Stimulated activated CD4-positive, alpha-beta T cell treated with anti-CD3 and anti-CD28 coated beads, Interleukin-2, amount 100 ng/mL, for 24 hours (primary cell): ENCODE data around the gene LTB4R2.

Source experiments
- DNase-seq, 2 donors: peaks; one replicate each; pipeline ENCODE4 v3.0.0-alpha.2; 2020

Gene LTB4R2

GRCh38 chr14:24299255-24300191 is 10.4 kb upstream of the LTB4R2 start, which contains the start of the genes DHRS1 and NOP9:
DHRS1 (minus strand) TSS chr14:24299780; CDS start chr14:24299106, 674 bp downstream.
NOP9 (plus strand) TSS chr14:24299850; CDS start chr14:24299955, 105 bp downstream.
- DNase-seq = peak; percentile 93 to 95

DNA sequence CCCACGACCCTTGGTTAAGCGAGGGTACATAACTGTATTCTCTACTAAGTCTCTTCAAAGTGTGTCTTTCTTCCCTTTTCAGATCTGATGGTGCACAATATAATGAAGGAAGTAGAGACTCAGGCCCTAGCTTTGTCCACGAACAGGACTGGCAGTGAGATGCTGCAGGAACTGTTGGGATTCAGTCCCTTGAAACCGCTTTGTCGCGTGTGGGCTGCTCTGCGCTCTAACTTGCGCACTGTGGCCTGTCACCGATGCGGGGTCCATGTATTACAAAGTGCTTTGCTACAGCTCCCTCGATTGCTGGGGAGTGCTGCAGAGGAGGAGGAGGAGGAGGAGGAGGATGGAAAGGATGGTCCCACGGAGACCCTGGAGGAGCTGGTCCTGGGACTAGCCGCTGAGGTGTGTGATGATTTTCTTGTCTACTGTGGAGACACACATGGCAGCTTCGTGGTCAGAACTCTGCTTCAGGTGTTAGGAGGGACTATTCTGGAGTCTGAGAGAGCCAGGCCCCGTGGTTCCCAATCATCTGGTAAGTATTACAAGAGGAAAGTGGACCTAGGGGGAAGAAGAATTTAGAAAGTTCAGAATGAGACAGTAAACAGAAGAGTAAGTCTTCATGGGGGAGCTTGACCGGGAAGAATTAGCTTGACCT is 9.5 kb upstream of the LTB4R2 start:
- DNase-seq = no peak

DNA sequence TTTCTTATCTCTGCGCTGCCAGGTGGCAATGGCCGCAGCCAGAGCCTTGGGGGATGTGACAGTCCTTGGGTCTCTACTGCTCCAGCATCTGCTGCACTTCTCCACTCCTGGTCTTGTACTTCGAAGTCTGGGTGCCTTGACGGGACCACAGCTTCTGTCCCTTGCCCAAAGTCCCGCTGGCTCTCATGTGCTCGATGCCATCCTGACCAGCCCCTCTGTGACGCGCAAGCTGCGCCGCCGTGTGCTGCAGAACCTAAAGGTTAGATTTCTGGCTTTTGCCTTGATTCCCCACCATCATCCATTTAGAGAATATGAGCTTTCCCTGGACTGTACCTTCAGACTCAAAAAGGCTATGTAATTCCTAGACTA is 5.9 kb upstream of the LTB4R2 start:
- no peak for DNase-seq

- no peak for DNase-seq
These were observed 2.8 kb upstream of the LTB4R2 start for GRCh38 chr14:24307156-24307574.

DNA sequence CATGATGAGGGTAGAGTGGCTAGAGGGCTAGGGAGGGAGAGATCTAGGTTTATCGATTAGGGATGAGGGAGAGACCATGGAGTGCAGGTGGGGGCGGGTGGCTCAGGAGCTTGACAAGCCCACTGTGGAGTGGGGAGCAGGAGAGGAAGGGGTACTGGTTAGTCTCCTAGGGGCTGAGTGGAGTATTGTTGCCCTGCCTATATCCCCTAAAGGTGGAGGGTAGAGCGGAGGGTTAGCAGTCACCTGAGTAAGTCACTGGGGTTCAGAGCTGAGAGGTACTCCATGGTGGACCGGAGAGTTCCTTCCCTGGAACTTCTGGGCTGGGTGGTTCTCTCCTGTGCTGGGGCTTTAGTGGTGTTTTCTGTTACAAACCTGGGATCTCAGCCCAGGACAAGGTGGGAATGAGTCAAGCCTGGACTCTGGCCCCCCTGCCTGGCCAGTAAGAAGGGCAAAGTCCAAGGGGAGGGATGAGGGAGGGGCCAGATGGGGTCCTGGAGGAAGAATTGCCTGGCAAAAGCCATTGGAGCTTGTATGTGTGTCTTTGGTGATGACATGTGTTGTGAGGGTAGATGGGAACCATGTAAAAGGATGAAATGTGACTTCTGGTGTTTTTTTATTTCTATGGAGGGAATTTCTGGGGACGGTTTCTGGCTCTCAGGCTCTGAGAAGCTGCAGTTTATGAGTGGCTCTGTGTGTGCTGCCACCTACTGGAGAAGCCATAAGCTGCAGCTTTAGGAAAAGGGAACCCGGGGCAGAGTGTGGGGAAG is 2.2 kb upstream of the LTB4R2 start, which contains the start of gene CIDEB:
CIDEB (minus strand) TSS at position 403 of the 767 bp plus-strand sequence; CDS start at position 284, 119 bp downstream.
- peak; percentile 68 to 70 for DNase-seq

- no peak for DNase-seq
These were observed 1.4 kb upstream of the LTB4R2 start for GRCh38 chr14:24308342-24309124.

DNA sequence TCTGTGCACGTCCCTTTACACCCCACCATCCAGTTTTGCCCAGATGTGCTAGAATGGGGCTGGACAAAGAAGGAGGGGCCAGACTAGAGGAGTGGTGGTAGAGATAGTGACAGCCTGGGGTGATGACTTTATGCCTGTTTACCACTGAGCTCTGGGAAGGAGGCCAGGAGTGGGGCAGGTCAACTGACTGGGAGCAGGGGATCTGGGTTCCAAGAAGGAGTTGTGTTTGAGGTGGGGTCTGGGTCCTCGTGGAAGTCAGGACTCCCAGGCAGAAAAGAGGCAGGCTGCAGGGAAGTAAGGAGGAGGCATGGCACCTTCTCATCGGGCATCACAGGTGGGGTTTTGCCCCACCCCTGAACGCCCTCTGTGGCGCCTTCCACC is 315 bp downstream of the LTB4R2 start:
- no peak for DNase-seq

- peak; percentile 65 to 66 for DNase-seq
These were observed 985 bp downstream of the LTB4R2 start, which contains the start of gene LTB4R for GRCh38 chr14:24310646-24311604. LTB4R (plus strand) TSS chr14:24311502; CDS start chr14:24315652, 4,150 bp downstream.

- DNase-seq = no peak
These were observed 2.1 kb downstream of the LTB4R2 start for GRCh38 chr14:24311837-24312615.

DNA sequence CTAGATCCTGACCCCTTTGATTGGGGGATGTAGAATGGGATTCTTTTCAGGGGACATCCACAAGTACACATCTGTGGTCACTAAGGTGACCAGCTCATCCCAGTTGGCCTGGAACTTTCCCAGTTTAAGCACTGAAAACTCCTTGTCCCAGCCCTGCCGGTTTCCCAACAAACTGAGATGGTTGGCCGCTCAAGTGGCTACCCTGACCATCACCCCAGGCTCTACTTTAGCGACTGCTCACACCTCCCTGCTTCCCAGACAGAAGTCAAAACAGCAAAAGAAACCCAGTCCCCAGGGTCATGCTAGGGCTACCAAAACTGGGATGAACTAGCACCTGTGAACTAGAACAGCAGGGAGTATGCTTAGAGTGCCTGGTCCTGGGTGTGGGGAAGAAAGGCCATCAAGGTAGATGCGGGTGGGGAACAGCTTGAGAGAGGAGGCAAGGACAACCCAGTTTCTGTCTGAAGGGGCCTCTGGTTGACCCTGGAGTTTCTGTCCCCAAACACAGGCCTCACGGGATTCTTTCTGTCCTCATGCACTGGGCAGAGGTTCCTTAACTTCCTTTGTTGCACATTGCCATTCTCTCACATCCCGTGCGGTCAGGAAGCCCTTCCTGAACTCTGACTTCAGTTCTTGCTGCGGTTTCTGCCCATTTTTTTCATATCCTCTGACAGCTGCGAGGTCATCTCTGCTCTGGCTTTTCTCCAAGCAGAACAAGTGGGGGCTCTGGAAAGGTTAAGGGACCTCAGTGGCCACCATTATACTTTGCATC is 3.0 kb downstream of the LTB4R2 start:
- no peak for DNase-seq

- no peak for DNase-seq
These were observed 4.0 kb downstream of the LTB4R2 start for GRCh38 chr14:24313913-24314312.

DNA sequence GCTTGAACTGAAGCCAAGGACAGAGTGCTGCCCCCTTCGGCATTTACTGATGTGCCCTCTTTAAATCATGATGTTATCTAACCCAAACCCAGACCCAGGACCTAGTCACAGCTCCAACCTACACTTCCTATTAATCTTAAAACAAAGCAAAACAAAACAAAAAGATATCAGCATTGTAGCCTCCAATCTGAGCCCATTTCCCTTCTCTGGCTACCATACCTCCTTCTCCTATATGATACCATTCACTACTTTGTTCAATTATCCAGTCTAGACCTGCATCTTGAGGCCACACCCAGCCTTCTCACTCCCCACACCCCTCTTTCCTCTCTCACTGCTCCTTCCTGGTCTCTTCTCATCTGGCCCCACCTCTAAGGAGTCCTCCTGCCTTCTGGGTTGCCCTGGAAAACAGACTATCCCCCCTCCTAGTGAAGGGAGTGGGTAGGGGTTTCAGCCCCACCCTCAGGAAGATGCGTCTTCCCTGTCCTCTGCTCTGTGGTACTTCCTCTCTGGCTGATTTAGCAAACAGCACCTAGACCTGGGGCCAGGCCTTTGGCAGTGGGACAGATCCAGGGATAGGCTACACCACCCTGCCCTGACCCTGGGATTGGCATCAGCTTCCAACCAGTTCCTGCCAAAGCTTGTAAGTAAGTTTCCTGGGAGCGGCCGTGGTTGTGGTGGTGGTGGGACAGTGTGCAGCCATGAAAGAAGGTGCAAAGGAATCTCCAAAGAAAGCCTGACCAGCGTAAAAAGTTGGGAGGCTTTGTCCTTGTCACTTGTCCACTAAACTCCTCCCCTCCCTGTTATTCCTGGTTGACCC is 4.6 kb downstream of the LTB4R2 start:
- no peak for DNase-seq

DNA sequence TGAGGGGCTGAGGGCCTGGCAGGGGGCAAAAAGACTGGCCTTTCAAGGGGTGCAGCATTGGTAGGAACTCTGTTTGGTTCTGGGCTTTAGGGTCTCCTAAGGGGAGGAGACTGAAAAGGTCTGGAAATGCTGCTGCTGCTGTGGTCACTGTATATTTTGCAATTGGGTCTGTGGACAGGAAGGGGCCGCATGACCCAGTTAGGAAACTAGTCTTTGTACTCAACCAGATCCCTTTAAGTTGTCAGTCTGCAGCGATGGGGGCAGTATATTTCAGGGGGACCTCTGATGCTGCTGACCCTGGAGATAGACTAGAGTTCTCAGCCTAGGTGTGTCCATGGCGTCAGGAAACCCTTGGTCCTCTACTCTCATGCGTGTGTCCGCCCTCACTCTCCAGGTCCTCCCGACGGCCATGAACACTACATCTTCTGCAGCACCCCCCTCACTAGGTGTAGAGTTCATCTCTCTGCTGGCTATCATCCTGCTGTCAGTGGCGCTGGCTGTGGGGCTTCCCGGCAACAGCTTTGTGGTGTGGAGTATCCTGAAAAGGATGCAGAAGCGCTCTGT is 5.4 kb downstream of the LTB4R2 start:
- no peak for DNase-seq

DNA sequence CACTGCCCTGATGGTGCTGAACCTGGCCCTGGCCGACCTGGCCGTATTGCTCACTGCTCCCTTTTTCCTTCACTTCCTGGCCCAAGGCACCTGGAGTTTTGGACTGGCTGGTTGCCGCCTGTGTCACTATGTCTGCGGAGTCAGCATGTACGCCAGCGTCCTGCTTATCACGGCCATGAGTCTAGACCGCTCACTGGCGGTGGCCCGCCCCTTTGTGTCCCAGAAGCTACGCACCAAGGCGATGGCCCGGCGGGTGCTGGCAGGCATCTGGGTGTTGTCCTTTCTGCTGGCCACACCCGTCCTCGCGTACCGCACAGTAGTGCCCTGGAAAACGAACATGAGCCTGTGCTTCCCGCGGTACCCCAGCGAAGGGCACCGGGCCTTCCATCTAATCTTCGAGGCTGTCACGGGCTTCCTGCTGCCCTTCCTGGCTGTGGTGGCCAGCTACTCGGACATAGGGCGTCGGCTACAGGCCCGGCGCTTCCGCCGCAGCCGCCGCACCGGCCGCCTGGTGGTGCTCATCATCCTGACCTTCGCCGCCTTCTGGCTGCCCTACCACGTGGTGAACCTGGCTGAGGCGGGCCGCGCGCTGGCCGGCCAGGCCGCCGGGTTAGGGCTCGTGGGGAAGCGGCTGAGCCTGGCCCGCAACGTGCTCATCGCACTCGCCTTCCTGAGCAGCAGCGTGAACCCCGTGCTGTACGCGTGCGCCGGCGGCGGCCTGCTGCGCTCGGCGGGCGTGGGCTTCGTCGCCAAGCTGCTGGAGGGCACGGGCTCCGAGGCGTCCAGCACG is 6.1 kb downstream of the LTB4R2 start:
- no peak for DNase-seq

- DNase-seq = no peak
These were observed 6.6 kb downstream of the LTB4R2 start for GRCh38 chr14:24316597-24316950.

- no peak for DNase-seq
These were observed 7.4 kb downstream of the LTB4R2 start for GRCh38 chr14:24317141-24317928.
